ENCODE measurements around the gene NAT16. TPM values are rescaled to one million over a fixed set of nuclear protein-coding genes. Genes with fewer than 3 reads are reported as not detected.

Gene NAT16
- total and polyA plus RNA-seq, 2 of the 8 experiments (the other 6 are each of a cell fraction or from before 2014, with no cell fraction given), result 0.26 to 0.84 TPM

DNA sequence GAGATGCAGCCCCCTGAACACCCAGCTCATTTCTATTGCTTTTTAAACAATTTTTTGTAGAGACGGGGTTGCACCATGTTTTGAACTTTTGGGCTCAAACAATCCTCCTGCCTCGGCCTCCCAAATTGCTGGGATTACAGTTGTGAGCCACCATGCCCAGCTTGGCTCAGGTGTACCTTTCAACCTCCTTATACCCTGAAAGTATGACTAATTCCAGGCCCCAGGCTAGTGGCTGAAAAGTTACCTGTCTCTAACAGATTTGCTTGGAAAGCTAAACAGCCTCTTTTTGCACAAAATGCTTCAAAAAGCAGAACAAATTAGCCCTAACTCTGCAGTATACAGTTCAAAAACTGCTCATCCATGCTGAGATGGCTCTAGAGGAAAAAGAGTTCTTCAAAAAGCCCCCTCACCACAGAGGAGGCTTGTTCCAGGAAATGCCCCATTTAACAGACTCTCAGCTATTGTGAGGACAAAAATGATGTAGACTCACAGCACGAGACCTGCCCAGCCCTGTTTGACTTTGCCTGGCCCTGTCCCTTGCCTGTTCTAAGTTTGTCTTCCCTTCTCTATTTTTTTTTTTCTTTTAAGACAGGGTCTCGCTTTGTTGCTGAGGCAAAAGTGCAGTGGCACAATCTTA lies 39.2 kb downstream of the NAT16 start (continued):
- TF ChIP-seq, protein P1, sequence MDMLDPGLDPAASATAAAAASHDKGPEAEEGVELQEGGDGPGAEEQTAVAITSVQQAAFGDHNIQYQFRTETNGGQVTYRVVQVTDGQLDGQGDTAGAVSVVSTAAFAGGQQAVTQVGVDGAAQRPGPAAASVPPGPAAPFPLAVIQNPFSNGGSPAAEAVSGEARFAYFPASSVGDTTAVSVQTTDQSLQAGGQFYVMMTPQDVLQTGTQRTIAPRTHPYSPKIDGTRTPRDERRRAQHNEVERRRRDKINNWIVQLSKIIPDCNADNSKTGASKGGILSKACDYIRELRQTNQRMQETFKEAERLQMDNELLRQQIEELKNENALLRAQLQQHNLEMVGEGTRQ (IDR thresholded peaks at IDR 0.05; ENCODE audit: low read length), result no peak
- no peak for TF ChIP-seq CREB1 (IDR thresholded peaks at IDR 0.05)
- TF ChIP-seq, protein P2, sequence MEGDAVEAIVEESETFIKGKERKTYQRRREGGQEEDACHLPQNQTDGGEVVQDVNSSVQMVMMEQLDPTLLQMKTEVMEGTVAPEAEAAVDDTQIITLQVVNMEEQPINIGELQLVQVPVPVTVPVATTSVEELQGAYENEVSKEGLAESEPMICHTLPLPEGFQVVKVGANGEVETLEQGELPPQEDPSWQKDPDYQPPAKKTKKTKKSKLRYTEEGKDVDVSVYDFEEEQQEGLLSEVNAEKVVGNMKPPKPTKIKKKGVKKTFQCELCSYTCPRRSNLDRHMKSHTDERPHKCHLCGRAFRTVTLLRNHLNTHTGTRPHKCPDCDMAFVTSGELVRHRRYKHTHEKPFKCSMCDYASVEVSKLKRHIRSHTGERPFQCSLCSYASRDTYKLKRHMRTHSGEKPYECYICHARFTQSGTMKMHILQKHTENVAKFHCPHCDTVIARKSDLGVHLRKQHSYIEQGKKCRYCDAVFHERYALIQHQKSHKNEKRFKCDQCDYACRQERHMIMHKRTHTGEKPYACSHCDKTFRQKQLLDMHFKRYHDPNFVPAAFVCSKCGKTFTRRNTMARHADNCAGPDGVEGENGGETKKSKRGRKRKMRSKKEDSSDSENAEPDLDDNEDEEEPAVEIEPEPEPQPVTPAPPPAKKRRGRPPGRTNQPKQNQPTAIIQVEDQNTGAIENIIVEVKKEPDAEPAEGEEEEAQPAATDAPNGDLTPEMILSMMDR (IDR thresholded peaks at IDR 0.05; ENCODE audit: control extremely low read depth in 1 of 3, insufficient read depth in 1 of 3, low read depth in 1 of 3, low read length in 3 of 3), result no peak
- no peak for TF ChIP-seq CBX5 (IDR thresholded peaks at IDR 0.05; ENCODE audit: low read depth, low read length)
- no peak for TF ChIP-seq SRF (IDR thresholded peaks at IDR 0.05; ENCODE audit: low read depth, low read length)
- no peak for TF ChIP-seq TBP (IDR thresholded peaks at IDR 0.05; ENCODE audit: low read depth, low read length)
- TF ChIP-seq BCL11A (IDR thresholded peaks at IDR 0.05; ENCODE audit: low read depth in 2 of 2, low read length in 2 of 2), result no peak
- no peak for TF ChIP-seq HDAC2 (IDR thresholded peaks at IDR 0.05; ENCODE audit: borderline replicate concordance in 1 of 2, low read depth in 2 of 2, low read length in 2 of 2)

Data from H1 (cell line).